ENCODE measurements around the gene CNTLN. TPM values are rescaled to one million over a fixed set of nuclear protein-coding genes. Genes with fewer than 3 reads are reported as not detected.
A peak's percentile ranks its signal among the peaks of the same experiment; 100 is the strongest.

Gene CNTLN
- total RNA-seq (2.4 and 4.3 TPM in 2 replicates), polyA plus RNA-seq (2.9 and 3.7 TPM in 2 replicates)

GRCh38 chr9:17134396-17135294, at the start of gene CNTLN:
TSS of gene CNTLN (plus strand) at chr9:17135040. CDS start at chr9:17135066, 26 bp downstream.
- Histone ChIP-seq H3K27me3 (peaks cover 23% of the 10 kb centered on the region), H3K36me3 (no peaks in the 10 kb centered on the region), H3K4me1 (ENCODE audit: low read depth) (no peaks in the 10 kb centered on the region), H3K27ac (no peak within 1 kb of the TSS), H3K4me3 (peak within 1 kb of the TSS; percentile 87), H3K9me3 (ENCODE audit: low read depth) (no peaks in the 10 kb centered on the region)
- peak; percentile 90 to 97 for DNase-seq (ENCODE audit: low read depth in 1 of 2, low spot score in 1 of 2)
- TF ChIP-seq CTCF (IDR thresholded peaks at IDR 0.05; ENCODE audit: low read depth, low read length), result no peak

GRCh38 chr9:17088566-17088965, 46.3 kb upstream of the CNTLN start:
- H3K4me3 ChIP-seq, result no peak overlapping the region
- no peaks in the 10 kb centered on the region for H3K27me3 ChIP-seq
- no peak for TF ChIP-seq CTCF (IDR thresholded peaks at IDR 0.05; ENCODE audit: low read depth, low read length)
- H3K9me3 ChIP-seq (ENCODE audit: low read depth), result no peaks in the 10 kb centered on the region
- DNase-seq (ENCODE audit: low read depth in 1 of 2, low spot score in 1 of 2), result no peak
- H3K4me1 ChIP-seq (ENCODE audit: low read depth), result no peaks in the 10 kb centered on the region
- H3K27ac ChIP-seq, result no peak overlapping the region
- no peaks in the 10 kb centered on the region for H3K36me3 ChIP-seq

- TF ChIP-seq CTCF (IDR thresholded peaks at IDR 0.05; ENCODE audit: low read depth, low read length), result no peak
- Histone ChIP-seq H3K27ac (no peak overlapping the region), H3K4me3 (no peak overlapping the region), H3K9me3 (ENCODE audit: low read depth) (no peaks in the 10 kb centered on the region), H3K4me1 (ENCODE audit: low read depth) (no peaks in the 10 kb centered on the region), H3K27me3 (no peaks in the 10 kb centered on the region), H3K36me3 (no peaks in the 10 kb centered on the region)
- no peak for DNase-seq (ENCODE audit: low read depth in 1 of 2, low spot score in 1 of 2)
Measured at GRCh38 chr9:17090041-17090440, 44.8 kb upstream of the CNTLN start.

- H3K36me3 ChIP-seq, result no peaks in the 10 kb centered on the region
- H3K27ac ChIP-seq, result no peak overlapping the region
- H3K9me3 ChIP-seq (ENCODE audit: low read depth), result no peaks in the 10 kb centered on the region
- TF ChIP-seq CTCF (IDR thresholded peaks at IDR 0.05; ENCODE audit: low read depth, low read length), result peak; percentile 44
- H3K27me3 ChIP-seq, result no peaks in the 10 kb centered on the region
- no peaks in the 10 kb centered on the region for H3K4me1 ChIP-seq (ENCODE audit: low read depth)
- DNase-seq (ENCODE audit: low read depth in 1 of 2, low spot score in 1 of 2), result peak; percentile 39 to 56
- H3K4me3 ChIP-seq, result no peak overlapping the region
Measured at GRCh38 chr9:17116400-17116837, 18.4 kb upstream of the CNTLN start.

- no peak for DNase-seq (ENCODE audit: low read depth in 1 of 2, low spot score in 1 of 2)
- Histone ChIP-seq H3K27ac (no peak overlapping the region), H3K27me3 (no peaks in the 10 kb centered on the region)
Measured at GRCh38 chr9:17117372-17117771, 17.5 kb upstream of the CNTLN start.

More at GRCh38 chr9:17117372-17117771, 17.5 kb upstream of the CNTLN start:
- H3K4me3 ChIP-seq, result no peak overlapping the region
- H3K36me3 ChIP-seq, result no peaks in the 10 kb centered on the region
- H3K4me1 ChIP-seq (ENCODE audit: low read depth), result no peaks in the 10 kb centered on the region
- no peaks in the 10 kb centered on the region for H3K9me3 ChIP-seq (ENCODE audit: low read depth)
- TF ChIP-seq CTCF (IDR thresholded peaks at IDR 0.05; ENCODE audit: low read depth, low read length), result no peak

Data from cardiac muscle cell (in vitro differentiated cells and primary cell).